ENCODE measurements around the gene ATF5.
A peak's percentile ranks its signal among the peaks of the same experiment; 100 is the strongest.
"Not testable (repeated sequence)": the region's sequence is repeated elsewhere in the genome, so short reads cannot be mapped to it uniquely, and the experiment has no call there.

The ATF5 gene

DNA sequence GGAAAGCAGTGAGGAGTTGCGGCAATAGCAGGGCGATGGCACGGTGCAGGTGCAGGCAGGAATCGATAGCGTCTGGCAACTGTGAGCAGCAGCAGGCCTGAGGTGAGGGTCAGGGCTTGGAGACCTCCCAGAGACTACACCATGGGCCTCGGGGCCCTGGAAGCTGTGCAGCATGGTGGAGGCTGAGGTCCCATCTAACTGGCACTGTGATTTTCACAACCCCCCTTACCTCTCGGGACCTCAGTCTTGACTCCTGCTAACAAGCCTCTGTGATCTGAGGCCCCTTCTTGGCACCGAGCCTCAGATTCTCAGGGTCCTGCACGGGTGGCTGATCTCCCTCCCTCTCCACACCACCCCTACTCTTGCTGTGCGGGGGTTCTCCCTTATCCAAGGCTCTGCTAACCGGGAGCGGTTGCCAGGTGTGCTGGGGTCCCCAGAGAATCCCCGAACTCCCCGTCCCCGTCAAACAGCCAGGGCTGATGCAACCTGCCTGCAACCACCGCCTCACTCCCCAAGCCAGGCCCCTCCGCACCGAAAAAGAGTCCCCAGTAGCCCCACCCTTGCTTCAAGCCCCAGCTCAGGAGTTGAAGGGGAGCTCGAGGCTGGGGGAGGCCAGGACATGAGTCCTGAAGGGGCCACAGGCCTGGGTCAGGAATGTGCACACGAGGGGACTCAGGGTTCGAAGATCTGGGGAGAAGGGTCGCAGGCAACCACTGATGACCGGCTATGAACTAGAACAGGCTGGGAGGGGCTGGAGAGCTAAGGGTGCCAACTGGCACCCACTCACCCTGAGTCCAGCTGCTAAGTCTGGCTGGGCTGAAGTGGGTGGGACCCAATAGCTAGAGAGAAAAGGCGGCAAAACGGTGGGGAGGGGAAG, 4.8 kb upstream of the ATF5 start:
- FAIRE-seq, result no peak

DNA sequence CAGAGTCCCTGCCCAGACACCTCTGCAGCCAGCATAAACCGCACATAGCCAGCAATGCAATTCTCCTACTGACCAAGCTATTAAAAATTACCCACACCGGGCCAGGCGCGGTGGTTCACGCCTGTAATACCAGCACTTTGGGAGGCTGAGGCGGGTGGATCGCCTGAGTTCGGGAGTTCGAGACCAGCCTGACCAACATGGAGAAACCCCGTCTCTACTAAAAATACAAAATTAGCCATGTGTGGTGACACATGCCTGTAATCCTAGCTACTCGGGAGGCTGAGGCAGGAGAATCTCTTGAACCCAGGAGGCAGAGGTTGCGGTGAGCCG, 4.2 kb upstream of the ATF5 start:
- not testable (repeated sequence) for FAIRE-seq

DNA sequence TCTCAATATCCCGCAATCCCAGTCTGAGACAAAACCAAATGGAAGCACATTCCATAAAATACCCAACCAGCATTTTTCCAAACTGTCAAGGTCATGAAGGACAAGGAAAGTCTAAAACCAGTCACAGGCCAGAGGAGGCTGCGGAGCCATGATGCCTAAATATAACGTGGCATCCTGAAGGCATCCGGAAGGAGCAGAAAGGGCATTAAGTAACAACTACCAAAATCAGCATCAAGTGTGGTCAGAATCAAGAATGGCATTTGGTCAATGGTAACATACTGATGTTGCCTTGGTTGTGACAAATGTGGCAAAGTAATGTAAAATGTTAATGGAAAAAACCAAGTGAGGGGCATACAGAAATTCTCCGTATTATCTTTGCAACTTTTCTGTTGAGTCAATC, 3.5 kb upstream of the ATF5 start:
- no peak for FAIRE-seq

DNA sequence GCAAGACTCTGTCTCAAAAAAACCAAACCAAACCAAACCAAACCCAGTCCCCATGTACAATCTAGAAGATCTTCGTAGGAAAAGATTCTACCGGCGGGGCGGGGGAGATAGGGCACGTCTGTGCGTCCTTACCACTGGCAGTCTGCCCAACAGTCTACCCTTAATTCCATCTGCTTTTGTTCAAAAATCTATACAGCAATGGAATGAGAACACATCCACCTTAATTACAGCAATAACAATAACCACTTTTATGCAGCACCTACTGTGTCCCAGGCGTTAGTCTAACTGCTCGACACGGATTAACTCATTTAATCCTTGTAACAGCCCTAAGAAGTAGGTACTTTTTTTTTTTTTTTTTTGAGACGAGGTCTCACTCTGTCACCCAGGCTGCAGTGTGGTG, 2.5 kb upstream of the ATF5 start:
- FAIRE-seq, result no peak

DNA sequence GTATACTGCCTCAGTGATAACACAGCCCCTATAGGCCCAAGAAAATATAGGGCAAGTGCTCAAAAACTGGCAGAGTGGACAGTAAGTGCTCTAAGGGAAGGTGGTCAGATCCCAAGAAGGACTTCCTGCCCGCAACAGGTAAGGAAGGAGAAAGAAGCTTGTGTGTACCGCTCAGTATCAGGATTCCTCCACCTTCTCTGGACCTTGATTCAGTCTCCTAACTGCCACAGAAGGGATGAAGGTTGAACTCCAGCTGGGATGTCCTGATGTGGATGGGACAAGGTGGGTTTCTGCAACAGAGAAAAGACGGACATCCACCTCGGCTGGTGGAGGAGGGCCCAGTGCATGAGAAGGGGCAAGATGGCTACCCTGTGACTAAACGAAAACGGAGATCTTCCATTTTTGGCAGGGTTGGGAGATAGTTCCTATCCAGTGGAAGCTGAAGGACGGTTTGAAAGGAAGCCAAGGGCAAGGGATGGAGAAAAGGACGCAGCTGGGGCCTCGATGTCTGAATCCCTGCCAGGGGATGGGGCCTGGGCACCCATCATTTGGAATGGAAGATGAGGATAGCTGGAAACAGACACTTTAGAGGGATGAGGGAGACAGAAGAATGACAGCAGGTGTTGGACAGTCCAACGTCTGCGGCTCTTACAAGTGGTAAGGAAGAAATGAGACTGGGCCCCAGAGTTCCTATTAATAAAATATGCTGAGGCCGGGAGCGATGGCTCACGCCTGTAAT, 1.3 kb upstream of the ATF5 start:
- FAIRE-seq, result no peak

DNA sequence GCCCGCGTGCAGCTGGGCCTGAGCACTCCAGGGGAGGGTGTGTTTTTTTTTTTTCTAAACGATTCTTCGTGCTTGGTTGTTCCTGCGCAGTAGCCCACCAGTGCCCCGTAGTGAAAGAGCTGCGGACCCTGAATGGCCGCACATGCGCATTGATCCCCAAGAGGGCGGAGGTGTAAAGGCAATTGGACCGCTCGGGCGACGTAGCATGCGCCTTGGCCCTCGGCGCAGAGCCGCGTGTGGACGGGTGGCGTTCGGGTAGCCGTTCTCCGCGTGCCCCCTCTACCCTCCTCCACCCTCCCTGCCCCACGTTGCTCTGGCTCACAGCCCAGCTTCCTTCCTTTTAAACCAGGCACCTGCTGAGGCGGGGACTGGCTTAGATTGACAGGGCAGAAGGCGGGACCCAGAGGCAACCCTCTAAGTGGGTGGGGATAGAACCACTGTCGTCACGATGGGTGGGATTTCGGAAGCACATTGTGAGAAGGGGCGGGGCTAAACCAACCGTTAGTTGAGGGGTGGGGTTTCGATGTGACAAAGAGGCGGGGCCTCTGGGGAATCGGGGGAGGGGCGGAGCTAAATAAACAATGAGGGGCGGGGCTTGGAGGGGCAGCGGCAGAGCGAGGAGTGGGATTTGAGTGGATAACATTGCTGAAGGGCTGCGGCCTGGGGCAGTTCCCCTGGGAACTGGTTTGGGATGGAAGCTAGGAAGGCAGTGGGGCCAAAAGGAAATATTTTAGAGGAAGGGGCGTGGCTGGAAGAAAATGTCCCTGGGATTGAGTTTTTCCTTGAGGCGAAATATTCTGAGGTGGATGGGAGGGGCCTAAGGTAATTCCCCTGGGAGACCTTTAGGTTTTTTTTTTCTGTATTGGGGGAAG, 842 bp downstream of the ATF5 start:
- peak; percentile 51 for FAIRE-seq

DNA sequence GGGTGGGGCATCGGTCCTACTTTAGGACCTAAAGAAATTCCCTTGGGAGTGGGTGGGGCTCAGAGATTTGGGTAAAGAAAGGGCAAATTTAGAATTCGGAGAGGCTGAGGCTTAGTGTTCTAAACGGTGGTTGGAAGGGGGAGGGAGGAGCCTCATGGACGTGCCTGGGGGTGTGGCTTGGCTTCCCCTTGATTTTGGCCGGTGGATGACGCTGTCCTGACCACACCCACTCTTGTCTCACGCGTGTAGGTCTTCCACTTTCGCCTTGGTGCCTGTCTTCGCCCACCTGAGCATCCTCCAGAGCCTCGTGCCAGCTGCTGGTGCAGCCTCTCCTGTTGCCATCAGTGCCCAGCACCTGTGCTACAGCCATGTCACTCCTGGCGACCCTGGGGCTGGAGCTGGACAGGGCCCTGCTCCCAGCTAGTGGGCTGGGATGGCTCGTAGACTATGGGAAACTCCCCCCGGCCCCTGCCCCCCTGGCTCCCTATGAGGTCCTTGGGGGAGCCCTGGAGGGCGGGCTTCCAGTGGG, 1.5 kb downstream of the ATF5 start:
- no peak for FAIRE-seq

DNA sequence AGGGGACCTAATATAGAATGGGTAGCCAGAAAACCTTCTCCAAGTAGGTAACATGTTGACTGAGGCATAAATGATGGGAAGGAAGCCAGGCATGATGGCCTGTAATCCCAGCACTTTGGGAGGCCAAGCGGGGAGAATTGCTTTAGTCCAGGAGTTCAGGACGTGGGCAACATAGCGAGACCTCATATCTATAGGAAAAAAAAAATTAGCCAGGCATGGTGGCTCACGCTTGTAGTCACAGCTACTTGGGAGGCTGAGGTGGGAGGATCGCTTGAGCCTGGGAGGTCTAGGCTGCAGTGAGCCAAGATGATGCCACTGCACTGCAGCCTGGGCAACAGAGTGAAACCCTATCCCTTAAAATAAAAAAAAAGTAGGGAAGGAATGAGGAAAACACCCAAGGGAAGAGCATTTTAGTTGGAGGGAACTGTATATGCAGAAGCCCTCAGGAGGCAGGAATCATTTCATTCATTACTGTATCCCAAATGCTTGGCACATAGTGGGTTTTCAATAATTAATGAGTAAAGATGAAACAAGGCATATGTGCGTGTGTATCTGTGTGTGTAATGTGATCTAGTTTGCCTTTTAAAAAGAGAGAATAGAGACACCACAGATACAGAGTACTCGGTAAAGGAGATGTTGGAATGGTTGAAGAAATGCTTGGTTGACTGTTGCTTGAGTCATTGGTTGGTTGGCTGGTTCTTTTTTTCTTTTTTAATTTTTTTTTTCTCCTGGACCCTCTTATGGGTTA, 2.5 kb downstream of the ATF5 start:
- FAIRE-seq, result no peak

DNA sequence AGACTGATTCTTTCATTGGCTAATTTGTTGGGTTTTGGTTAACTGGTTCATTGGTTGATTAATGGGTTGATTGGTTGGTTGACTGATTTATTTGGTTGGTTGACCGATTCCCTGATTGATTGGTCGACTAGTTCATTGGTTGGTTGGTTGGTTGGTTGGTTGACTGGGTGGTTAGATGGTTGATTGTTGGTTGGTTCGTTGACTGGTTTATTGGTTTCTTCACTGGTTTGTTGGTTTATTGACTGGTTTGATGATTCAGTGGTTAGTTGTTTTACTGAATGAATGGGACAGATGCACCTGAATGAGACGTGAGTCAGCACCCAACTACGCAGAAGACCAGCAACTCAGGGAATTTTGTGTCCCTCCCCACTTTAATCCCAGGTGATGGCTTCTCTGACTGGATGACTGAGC, 3.0 kb downstream of the ATF5 start:
- no peak for FAIRE-seq

DNA sequence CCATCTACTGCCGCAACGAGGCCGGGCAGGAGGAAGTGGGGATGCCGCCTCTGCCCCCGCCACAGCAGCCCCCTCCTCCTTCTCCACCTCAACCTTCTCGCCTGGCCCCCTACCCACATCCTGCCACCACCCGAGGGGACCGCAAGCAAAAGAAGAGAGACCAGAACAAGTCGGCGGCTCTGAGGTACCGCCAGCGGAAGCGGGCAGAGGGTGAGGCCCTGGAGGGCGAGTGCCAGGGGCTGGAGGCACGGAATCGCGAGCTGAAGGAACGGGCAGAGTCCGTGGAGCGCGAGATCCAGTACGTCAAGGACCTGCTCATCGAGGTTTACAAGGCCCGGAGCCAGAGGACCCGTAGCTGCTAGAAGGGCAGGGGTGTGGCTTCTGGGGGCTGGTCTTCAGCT, 3.7 kb downstream of the ATF5 start:
- FAIRE-seq, result no peak

DNA sequence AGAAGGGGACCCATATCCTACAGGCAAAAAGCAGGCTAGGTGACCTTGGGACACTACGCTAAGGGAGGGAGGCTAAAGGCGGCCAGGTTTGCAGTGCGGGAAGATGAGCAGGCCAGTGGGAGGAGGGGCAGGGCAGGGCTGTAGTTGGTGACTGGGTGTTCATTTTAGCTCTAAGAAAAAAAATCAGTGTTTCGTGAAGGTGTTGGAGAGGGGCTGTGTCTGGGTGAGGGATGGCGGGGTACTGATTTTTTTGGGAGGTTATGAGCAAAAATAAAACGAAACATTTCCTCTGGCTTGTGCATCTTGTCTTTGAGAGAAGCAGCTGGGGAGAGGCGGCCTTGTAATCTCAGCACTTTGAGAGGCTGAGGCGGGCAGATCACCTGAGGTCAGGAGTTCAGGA, 4.6 kb downstream of the ATF5 start:
- FAIRE-seq, result no peak

DNA sequence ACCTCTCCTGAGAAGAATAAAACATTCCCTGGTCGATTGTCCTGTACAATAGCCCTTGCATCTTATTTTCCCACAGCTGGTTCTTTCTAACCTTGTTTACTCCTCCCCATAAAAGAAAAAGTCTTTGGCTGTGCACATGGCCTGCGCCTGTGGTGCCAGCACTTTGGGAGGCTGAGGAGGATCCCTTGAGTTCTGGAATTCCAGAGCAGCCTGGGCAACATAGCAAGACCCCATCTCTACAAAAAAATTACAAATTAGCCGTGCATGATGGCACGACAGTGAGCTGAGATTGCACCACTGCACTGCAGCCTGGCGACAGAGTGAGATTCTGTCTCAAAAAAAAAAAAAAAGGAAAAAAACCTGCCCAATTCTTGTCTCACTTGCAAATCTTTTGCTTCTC, 7.5 kb downstream of the ATF5 start:
- FAIRE-seq, result no peak

DNA sequence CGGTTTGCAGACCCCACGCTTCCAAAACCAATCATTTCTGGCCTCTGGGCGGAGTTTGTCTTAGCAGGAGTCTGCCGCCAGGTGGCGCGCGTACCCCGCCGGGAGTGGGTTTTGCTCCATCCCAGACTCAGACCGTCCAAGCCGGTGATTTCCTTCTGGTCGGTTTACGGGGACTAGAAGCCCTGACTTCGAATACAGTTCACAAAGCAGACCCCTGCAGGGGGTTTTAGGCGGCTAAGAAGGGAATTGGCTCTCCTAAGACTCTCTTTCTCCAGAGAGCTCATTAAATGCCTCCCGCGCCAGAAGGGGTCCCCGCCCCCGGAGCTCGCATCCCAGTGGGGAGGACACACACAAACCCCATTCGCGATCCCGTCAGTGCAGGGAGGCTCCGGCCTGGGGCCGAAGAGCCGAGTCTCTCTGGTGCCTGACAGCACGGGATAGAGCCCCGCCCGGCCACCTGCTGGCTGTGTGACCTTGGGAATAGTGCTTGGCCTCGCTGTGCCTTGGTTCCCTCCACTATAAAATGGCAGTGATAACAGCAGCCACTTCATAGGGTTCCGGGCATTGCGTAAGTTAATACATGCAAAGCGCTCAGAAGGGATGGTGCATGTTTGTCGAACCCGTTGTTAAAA, 8.9 kb downstream of the ATF5 start:
- FAIRE-seq, result no peak

DNA sequence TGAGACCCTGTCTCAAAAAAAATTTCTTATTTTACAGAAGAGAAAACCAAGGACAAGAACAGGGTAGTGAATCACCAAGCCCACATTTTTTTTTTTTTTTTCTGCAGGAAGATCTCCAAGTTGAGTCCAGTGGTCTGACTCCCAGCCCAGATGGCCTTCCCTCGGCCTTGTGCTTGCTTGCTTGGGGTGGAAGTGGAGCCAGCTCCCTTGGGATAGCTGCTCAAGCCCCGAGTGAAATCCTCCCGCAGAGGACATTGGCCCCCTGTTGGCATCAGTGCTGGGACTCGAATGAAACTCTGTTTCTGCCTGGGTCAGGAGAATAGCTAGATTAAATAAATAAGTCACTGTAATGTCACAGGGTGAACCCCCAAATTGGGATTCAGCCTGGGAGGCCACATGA, 9.7 kb downstream of the ATF5 start:
- FAIRE-seq, result no peak

DNA sequence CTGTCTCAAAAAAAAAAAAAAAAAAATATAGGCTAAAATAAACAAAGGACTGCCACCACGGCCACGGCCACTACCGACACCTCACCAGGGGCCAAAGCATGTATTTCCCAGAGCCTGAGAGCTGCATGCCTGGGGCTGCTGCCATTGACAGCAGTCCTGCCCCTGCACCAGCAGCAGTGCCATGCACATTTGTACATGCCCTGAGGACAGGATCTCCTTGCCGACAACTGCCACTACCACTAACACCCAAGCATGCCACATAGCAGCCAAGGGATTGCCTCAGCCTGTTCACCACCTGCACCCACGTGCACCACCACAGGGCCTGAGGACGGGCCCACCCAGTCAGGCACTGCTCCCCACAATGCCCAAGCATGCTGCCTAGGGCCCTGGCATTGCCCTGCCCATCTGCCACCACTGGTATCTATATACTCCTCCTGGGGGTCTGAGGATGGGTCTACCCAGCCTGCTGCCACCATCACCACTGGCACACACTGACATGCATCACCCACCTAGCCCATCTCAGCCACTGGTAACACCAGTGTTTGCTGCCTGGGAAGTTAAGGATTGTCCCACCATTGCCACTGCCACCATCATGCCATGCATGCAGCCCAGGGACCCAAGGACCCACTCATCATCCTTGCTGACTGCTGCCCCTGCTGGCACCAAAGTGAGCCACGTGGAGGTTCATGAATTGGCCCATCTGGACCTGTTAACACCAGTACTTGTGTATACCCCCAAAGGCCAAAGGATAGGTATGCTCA, 10.9 kb downstream of the ATF5 start:
- FAIRE-seq, result no peak

DNA sequence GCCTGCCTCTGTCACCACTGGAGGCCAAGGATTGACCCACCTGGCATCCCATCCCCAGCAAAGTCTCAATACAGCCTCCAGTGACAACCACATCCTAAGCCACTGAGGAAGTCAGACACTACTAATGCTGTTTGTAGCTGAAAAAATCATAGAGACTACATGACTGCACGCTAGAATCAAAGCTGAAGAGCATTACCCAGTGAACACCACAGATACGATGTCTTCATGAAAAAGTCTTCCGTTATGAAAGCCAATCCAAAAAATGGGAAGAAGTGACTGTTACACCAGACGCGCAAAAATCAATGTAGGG, 11.4 kb downstream of the ATF5 start:
- no peak for FAIRE-seq

DNA sequence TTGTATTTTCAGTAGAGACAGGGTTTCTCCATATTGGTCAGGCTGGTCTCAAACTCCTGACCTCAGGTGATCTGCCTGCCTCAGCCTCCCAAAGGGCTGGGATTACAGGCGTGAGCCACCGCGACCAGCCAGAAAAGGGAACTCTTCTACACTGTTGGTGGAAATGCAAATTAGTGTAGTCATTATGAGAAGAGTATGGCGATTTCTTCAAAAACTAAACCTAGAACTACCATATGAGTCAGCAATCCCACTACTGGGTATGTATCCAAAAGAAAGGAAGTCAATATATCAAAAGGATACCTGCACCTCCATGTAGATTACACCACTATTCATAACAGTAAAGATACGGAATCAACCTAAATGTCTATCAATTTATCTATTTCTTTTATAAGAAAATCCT, 15.6 kb downstream of the ATF5 start:
- FAIRE-seq, result not testable (repeated sequence)

DNA sequence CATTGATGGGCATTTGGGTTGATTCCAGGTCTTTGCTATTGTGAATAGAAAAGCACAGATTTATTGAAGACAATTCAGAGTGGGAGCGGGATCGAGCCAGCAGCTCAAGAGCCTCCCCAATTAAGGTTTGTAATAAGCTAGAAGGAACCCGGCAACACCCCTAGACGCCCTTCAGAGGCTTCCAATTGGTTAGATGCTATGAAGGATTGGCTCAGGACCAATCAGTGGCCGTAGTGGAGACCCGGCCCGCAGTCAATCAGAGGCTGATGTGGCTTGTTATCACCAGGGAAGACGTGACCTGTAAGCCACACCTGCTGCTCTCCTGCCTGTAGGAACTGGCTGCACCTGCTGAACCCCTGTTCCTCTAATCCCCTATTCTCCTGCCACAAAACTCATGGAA, 17.4 kb downstream of the ATF5 start:
- no peak for FAIRE-seq

DNA sequence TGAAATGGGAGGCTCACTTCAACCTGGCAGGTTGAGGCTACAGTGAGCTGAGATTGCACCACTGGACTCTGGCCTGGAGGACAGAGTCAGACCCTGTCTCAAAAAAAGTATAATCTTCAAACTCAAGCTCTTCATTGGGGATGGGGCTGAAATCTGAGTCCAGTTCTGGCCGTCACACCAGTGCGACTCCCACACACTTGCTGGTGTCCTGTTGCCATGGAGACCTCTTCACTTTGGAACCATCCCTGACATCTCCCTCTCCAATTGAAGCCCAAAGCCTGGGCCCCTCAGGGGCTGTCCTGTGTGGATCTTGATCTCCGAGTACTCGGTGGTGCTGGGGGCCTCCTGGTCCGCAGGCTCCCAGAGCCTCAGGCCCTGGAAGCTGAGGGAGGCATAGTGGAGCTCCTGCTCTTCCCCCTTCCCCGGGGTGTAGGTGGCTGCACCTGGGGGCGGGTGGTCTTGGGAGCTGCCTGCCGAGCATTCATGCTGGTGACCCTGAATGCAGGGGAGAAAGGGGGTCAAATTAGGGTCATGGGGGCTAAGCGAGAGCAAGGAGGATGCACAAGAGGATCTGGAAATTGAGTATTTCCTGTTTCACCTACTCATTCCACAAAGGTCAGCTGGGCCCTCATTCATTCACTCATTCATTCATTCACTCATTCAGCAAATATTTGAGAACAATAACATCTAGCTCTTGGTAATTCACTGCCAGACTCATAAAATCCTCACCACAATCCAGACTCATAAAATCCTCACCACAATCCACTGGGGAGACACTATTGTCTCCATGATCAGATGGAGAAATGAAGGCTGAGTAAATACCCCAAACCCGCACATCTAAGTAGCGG, 21.0 kb downstream of the ATF5 start:
- no peak for FAIRE-seq

DNA sequence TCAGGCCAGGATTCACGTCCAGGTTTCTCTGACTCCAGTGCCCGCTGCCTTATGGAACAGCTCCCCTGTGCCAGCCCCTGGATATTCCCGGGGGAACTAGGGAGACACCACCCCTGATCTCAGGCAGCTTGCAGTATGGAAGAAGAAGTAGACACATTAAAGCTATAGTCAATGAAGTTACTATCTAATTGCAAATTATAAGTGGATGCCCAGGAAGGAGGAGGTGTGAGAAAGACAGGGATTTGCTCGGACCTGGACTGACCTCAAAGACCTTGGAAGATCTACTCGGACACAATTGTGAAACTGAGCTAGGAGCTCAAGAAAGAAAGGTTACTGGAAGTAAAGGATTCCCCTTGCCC, 21.6 kb downstream of the ATF5 start:
- FAIRE-seq, result no peak
